Keratinocyte (primary cell): ENCODE measurements around the gene ARHGAP32.

Experiments
- EZH2 ChIP-seq: IDR thresholded peaks from one replicate; pipeline ENCODE4 v1.6.1; 2012; ENCODE audit warnings: inconsistent platforms, mild to moderate bottlenecking, low read length, moderate library complexity
- TF ChIP-seq, protein P1 (sequence below), 3 experiments: IDR thresholded peaks in 1 of 3; conservative IDR thresholded peaks in 1 of 3; optimal IDR thresholded peaks in 1 of 3; 2 replicates in 2 of 3; 3 replicates in 1 of 3; pipeline versions ENCODE3 to v1.5.1; 2011; ENCODE audit warnings: low read length in 3 of 3, mild to moderate bottlenecking in 3 of 3, moderate library complexity in 2 of 3, control low read depth in 1 of 3, inconsistent platforms in 1 of 3; ENCODE audit not compliant: insufficient read depth in 2 of 3; ENCODE audit errors: extremely low read depth in 1 of 3

- TF ChIP-seq EZH2 = no peak
- TF ChIP-seq, protein P1, sequence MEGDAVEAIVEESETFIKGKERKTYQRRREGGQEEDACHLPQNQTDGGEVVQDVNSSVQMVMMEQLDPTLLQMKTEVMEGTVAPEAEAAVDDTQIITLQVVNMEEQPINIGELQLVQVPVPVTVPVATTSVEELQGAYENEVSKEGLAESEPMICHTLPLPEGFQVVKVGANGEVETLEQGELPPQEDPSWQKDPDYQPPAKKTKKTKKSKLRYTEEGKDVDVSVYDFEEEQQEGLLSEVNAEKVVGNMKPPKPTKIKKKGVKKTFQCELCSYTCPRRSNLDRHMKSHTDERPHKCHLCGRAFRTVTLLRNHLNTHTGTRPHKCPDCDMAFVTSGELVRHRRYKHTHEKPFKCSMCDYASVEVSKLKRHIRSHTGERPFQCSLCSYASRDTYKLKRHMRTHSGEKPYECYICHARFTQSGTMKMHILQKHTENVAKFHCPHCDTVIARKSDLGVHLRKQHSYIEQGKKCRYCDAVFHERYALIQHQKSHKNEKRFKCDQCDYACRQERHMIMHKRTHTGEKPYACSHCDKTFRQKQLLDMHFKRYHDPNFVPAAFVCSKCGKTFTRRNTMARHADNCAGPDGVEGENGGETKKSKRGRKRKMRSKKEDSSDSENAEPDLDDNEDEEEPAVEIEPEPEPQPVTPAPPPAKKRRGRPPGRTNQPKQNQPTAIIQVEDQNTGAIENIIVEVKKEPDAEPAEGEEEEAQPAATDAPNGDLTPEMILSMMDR (optimal IDR thresholded peaks at IDR 0.05 in 1 of 3, IDR thresholded peaks at IDR 0.05 in 1 of 3, conservative IDR thresholded peaks at IDR 0.05 in 1 of 3; ENCODE audit: extremely low read depth in 1 of 3, insufficient read depth in 2 of 3, low read length in 3 of 3) = no peak
These were observed 116.4 kb downstream of the ARHGAP32 start for GRCh38 chr11:129075757-129076156.
